ENCODE results near the gene RSL1D1. TPM values are rescaled to one million over a fixed set of nuclear protein-coding genes. Genes with fewer than 3 reads are reported as not detected.
A peak's percentile ranks its signal among the peaks of the same experiment; 100 is the strongest.

Gene RSL1D1
- total and polyA plus RNA-seq, 10 of the 15 experiments (the other 5 are each of a cell fraction or from before 2014, with no cell fraction given): 106 to 535 (median 304) TPM

DNA sequence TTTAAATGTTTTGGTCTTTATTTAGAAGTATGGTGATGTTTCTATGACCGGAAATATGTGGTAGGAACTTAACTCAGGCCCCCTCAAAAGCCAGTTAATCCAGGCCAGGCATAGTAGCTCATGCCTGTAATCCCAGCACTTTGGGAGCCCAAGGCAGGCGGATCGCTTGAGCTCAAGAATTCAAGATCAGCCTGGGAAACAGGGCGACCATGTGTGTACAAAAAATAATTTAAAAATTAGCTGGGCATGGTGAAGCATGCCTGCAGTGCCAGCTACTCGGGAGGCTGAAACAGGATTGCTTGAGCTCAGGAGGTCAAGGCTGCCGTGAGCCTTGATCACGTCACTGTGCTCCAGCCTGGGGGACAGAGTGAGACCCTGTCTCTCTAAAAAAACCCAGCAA lies 10.3 kb downstream of the RSL1D1 start:
- no peaks in the 10 kb centered on the region for H3K9me3 ChIP-seq (replicated peaks; ENCODE audit: control insufficient read depth, insufficient read depth, low read length)
- no peak for FAIRE-seq
- in situ Hi-C loops (cut with MboI): no loop called here
- ChIA-PET RAD21 (ENCODE audit: unreplicated experiment) (no interaction called here), POLR2A (interaction anchor here (1.2 kb wide), 1 partner anchor 8 kb away, joined by 3 read pairs; no protein-coding TSS in a partner anchor), SMC1A (ENCODE audit: uncharacterized antibody, unreplicated experiment) (interaction anchor here (1.0 to 1.9 kb wide), 2 partner anchors 8 to 10 kb away, joined by 4 read pairs; partner anchors contain the start of gene RSL1D1), CTCF (interaction anchor here (0.6 kb wide), 1 partner anchor 12 kb away, joined by 3 read pairs; no protein-coding TSS in a partner anchor)
- intact Hi-C loops (cut with micrococcal nuclease; ENCODE audit: unreplicated experiment): no loop called here
- ATAC-seq: no peak
- no TSS peak for BruUV-seq (replicated peaks)
- no peak overlapping the region for H3K27ac ChIP-seq (ENCODE audit: control insufficient read depth, insufficient read depth)
- no peak overlapping the region for H3K9ac ChIP-seq (ENCODE audit: control insufficient read depth, insufficient read depth, low read length)
- no peak overlapping the region for H2AFZ ChIP-seq (ENCODE audit: control insufficient read depth, low read depth, low read length)
- H3K79me2 ChIP-seq (ENCODE audit: control insufficient read depth, insufficient read depth, low read length): 0 out of 2 replicates have a peak, but pooled peaks cover 1% of the 10 kb centered on the region
- TF ChIP-seq RAD21 (IDR thresholded peaks at IDR 0.05; ENCODE audit: insufficient read depth, low read depth, low read length) (no peak), HDAC2 (IDR thresholded peaks at IDR 0.05) (no peak), ZSCAN29 (IDR thresholded peaks at IDR 0.05) (no peak)
- H3K36me3 ChIP-seq (ENCODE audit: control insufficient read depth in 2 of 2, insufficient read depth in 2 of 2, low read length in 1 of 2): peaks cover 21 to 42% of the 10 kb centered on the region in 2 experiments
- H4K20me1 ChIP-seq (ENCODE audit: control insufficient read depth, insufficient read depth): no peaks in the 10 kb centered on the region
- no peaks in the 10 kb centered on the region for H3K4me1 ChIP-seq (ENCODE audit: control insufficient read depth, insufficient read depth, low read length)
- 96% methylated on average over 7 of the region's 7 CpGs for WGBS (ENCODE audit: insufficient coverage, insufficient replicate concordance, low lambda C conversion rate, missing lambda C conversion rate)
- DNase-seq (ENCODE audit: low read depth, low spot score): no peak
- no peak overlapping the region for H3K4me2 ChIP-seq (ENCODE audit: control insufficient read depth, insufficient read depth)
- H3K27me3 ChIP-seq (replicated peaks in 1 of 2; ENCODE audit: control insufficient read depth in 2 of 2, insufficient read depth in 2 of 2, low read length in 1 of 2): no peaks in the 10 kb centered on the region
- no peak overlapping the region for H3K4me3 ChIP-seq

DNA sequence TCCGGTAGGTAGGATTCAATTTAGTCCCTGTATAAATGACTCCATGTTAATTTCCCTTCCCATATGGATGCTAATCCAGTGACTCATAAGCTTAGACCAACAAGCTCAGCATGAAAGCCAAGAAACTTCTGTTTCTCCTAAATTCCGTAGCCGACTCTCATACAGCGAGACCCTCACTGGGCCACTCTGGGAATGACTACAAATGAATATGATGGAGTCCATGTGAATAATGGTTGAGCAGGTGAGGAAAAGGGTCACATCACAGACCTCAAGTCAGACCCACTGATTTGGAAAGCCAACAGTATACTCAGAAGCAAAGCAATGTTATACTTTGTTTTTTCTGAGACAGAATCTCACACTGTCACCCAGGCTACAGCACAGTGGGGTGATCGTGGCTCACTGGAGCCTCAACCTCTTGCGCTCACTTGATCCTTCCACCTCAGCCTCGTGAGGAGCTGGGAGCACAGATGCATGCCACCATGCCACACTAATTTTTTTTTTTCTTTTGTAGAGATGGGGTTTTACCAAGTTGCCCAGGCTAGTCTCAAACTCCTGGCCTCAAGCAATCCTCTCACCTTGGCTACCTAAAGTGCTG lies 14.6 kb downstream of the RSL1D1 start:
- Histone ChIP-seq H2AFZ (ENCODE audit: control insufficient read depth, low read depth, low read length) (no peak overlapping the region), H3K4me1 (ENCODE audit: control insufficient read depth, insufficient read depth, low read length) (no peaks in the 10 kb centered on the region), H3K4me3 (no peak overlapping the region), H3K36me3 (ENCODE audit: control insufficient read depth in 2 of 2, insufficient read depth in 2 of 2, low read length in 1 of 2) (peaks cover 7 to 19% of the 10 kb centered on the region in 2 experiments), H4K20me1 (ENCODE audit: control insufficient read depth, insufficient read depth) (no peaks in the 10 kb centered on the region), H3K79me2 (ENCODE audit: control insufficient read depth, insufficient read depth, low read length) (no peaks in the 10 kb centered on the region), H3K27me3 (replicated peaks in 1 of 2; ENCODE audit: control insufficient read depth in 2 of 2, insufficient read depth in 2 of 2, low read length in 1 of 2) (no peaks in the 10 kb centered on the region), H3K27ac (ENCODE audit: control insufficient read depth, insufficient read depth) (no peak overlapping the region), H3K4me2 (ENCODE audit: control insufficient read depth, insufficient read depth) (no peak overlapping the region), H3K9me3 (replicated peaks; ENCODE audit: control insufficient read depth, insufficient read depth, low read length) (no peaks in the 10 kb centered on the region), H3K9ac (ENCODE audit: control insufficient read depth, insufficient read depth, low read length) (no peak overlapping the region)
- no TSS peak for BruUV-seq (replicated peaks)
- POLR2A ChIA-PET: no interaction called here
- 99% methylated on average over 7 of the region's 7 CpGs for WGBS (ENCODE audit: insufficient coverage, insufficient replicate concordance, low lambda C conversion rate, missing lambda C conversion rate)
- intact Hi-C loops (cut with micrococcal nuclease; ENCODE audit: unreplicated experiment): no loop called here
- DNase-seq (ENCODE audit: low read depth, low spot score) (no peak), FAIRE-seq (no peak), ATAC-seq (peak; percentile 43)
- no peak for TF ChIP-seq RB1 (IDR thresholded peaks at IDR 0.05; ENCODE audit: borderline replicate concordance)
- peak; percentile 32; the same call in 1 of the 2 replicates for TF ChIP-seq POLR2AphosphoS5 (IDR thresholded peaks at IDR 0.05; ENCODE audit: low read length)
- TF ChIP-seq RCOR1 (conservative IDR thresholded peaks at IDR 0.05; ENCODE audit: low read depth, low read length): no peak
- peak; percentile 55; the same call in 1 of the 2 replicates for TF ChIP-seq POLR2A (IDR thresholded peaks at IDR 0.05; ENCODE audit: low read depth, low read length)
- in situ Hi-C loops (cut with MboI): no loop called here
- RAD21 ChIA-PET (ENCODE audit: unreplicated experiment): no interaction called here
- CTCF ChIA-PET: no interaction called here
- SMC1A ChIA-PET (ENCODE audit: uncharacterized antibody, unreplicated experiment): interaction anchor here (1.4 kb wide), 1 partner anchor 11 kb away, joined by 5 read pairs; no protein-coding TSS in a partner anchor

Data from GM12878 (cell line).